ENCODE measurements around the gene MORN4. TPM values are rescaled to one million over a fixed set of nuclear protein-coding genes. Genes with fewer than 3 reads are reported as not detected.

Gene MORN4
- total and polyA plus RNA-seq, 9 of the 15 experiments (the other 6 are each of a cell fraction or from before 2014, with no cell fraction given) = 8.3 to 23.9 (median 11.7) TPM

GRCh38 chr10:97632949-97633884, at the start of gene MORN4 (continued):
- TF ChIP-seq, protein P1, sequence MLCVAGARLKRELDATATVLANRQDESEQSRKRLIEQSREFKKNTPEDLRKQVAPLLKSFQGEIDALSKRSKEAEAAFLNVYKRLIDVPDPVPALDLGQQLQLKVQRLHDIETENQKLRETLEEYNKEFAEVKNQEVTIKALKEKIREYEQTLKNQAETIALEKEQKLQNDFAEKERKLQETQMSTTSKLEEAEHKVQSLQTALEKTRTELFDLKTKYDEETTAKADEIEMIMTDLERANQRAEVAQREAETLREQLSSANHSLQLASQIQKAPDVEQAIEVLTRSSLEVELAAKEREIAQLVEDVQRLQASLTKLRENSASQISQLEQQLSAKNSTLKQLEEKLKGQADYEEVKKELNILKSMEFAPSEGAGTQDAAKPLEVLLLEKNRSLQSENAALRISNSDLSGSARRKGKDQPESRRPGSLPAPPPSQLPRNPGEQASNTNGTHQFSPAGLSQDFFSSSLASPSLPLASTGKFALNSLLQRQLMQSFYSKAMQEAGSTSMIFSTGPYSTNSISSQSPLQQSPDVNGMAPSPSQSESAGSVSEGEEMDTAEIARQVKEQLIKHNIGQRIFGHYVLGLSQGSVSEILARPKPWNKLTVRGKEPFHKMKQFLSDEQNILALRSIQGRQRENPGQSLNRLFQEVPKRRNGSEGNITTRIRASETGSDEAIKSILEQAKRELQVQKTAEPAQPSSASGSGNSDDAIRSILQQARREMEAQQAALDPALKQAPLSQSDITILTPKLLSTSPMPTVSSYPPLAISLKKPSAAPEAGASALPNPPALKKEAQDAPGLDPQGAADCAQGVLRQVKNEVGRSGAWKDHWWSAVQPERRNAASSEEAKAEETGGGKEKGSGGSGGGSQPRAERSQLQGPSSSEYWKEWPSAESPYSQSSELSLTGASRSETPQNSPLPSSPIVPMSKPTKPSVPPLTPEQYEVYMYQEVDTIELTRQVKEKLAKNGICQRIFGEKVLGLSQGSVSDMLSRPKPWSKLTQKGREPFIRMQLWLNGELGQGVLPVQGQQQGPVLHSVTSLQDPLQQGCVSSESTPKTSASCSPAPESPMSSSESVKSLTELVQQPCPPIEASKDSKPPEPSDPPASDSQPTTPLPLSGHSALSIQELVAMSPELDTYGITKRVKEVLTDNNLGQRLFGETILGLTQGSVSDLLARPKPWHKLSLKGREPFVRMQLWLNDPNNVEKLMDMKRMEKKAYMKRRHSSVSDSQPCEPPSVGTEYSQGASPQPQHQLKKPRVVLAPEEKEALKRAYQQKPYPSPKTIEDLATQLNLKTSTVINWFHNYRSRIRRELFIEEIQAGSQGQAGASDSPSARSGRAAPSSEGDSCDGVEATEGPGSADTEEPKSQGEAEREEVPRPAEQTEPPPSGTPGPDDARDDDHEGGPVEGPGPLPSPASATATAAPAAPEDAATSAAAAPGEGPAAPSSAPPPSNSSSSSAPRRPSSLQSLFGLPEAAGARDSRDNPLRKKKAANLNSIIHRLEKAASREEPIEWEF (CRISPR knock-in tag; IDR thresholded peaks at IDR 0.05) = no peak
- no peak for TF ChIP-seq DMBX1 (CRISPR knock-in tag; IDR thresholded peaks at IDR 0.05; ENCODE audit: borderline replicate concordance)
- TF ChIP-seq ESRRA (IDR thresholded peaks at IDR 0.05; ENCODE audit: borderline replicate concordance, low read depth) = no peak
- TF ChIP-seq MEF2D (tag; conservative IDR thresholded peaks at IDR 0.05; ENCODE audit: low read depth) = no peak
- peak; percentile 61 for TF ChIP-seq ZFX (CRISPR knock-in tag; IDR thresholded peaks at IDR 0.05)
- no peak for TF ChIP-seq GTF2F1 (IDR thresholded peaks at IDR 0.05; ENCODE audit: low read depth, low read length)
- no peak for TF ChIP-seq RNF2 (IDR thresholded peaks at IDR 0.05)
- TF ChIP-seq THAP12 (CRISPR knock-in tag; IDR thresholded peaks at IDR 0.05) = no peak
- TF ChIP-seq JUNB (CRISPR knock-in tag; conservative IDR thresholded peaks at IDR 0.05) = no peak
- TF ChIP-seq NR4A1 (CRISPR knock-in tag; IDR thresholded peaks at IDR 0.05) = no peak
- no peak for TF ChIP-seq NR4A1 (tag; IDR thresholded peaks at IDR 0.05)
- no peak for TF ChIP-seq FOXO4 (CRISPR knock-in tag; IDR thresholded peaks at IDR 0.05)
- TF ChIP-seq YY1 (IDR thresholded peaks at IDR 0.05; ENCODE audit: borderline replicate concordance in 1 of 3, control insufficient read depth in 1 of 3, extremely low read depth in 1 of 3, insufficient read depth in 3 of 3, insufficient read length in 1 of 3, insufficient replicate concordance in 2 of 3, low read depth in 1 of 3, low read length in 2 of 3) = peak; percentile 97 to 99 (median 99)
- TF ChIP-seq E2F4 (CRISPR knock-in tag; IDR thresholded peaks at IDR 0.05; ENCODE audit: low read depth) = no peak
- no peak for TF ChIP-seq TBL1XR1 (IDR thresholded peaks at IDR 0.05; ENCODE audit: low read length in 2 of 2)
- no peak for TF ChIP-seq NFE2 (IDR thresholded peaks at IDR 0.05; ENCODE audit: low read depth)
